Left forelimb (tissue), 1 donor: Measurements from ENCODE around the gene CEMIP2.
"Not testable (repeated sequence)": the region's sequence is repeated elsewhere in the genome, so short reads cannot be mapped to it uniquely, and the experiment has no call there.

Source experiments
- DNase-seq: peaks from one replicate; pipeline ENCODE4 v3.0.0-alpha.2; 2018; ENCODE audit warnings: low spot score

Gene CEMIP2

DNA sequence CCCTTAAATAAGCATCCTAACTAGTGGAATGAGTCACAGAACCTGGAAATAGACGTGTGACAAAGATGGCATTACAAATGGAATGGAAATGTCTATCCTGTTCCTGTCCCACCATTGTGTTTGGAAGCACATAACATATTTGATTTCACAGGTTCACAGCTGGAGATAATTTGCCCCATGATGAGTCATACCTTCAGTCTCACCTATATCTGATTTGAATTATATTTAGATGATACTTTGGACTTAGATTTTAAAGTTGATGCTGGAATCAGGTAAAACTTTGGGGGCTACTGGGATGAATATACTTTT, 92.5 kb downstream of the CEMIP2 start:
- DNase-seq, result no peak

DNA sequence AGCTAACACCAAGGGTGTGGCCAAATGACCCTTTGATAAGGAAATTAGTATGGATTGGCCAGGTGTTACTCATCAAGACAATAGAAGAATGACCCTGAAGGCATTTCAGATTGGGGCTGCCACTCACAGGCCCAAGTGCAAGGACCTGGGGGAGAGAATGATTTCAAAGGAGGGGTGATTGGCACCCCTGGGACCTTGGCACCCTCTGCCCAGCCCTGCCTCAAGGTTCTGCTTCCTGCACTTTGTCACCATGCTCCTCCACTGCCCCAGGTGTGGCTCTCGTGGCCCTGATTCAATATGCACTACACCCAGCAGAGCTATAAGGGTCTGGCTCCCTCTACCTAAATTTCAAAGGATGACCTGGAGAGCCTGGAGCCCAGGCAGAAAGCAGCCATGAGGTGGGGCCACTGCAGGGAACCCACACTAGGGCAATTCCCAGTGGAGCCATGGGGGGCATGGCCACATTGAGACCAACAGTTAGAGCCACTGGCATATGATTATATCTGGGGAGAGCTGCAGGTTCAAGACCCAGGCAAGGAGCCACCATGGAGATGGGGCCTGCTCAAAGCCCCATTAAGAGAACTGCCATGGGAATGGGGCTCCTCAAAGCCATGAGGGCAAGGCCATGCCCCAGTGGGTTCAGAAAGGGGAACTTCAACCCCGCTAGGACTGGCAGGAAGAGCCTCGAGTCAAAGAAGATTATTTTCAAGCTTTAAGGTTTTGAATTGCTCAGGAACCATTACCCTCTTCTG, 93.0 kb downstream of the CEMIP2 start:
- DNase-seq, result no peak

DNA sequence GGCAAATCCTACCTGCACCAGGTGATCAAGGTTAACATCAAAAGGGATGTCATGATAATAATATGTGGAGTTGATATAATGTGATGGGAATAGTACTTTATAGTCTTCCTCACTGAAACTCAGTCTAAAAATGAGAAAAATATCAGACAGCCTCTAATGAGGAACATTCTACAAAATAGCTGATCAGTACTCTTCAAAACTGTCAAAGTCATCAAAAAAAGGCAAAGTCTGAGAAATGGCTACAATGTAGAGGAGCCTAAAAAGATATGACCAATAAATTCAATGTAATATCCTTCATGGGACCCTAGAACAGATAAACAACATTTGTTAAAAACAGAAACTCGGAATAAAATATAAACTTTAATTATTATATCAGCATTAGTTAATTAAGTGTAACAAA, 95.7 kb downstream of the CEMIP2 start:
- no peak for DNase-seq

DNA sequence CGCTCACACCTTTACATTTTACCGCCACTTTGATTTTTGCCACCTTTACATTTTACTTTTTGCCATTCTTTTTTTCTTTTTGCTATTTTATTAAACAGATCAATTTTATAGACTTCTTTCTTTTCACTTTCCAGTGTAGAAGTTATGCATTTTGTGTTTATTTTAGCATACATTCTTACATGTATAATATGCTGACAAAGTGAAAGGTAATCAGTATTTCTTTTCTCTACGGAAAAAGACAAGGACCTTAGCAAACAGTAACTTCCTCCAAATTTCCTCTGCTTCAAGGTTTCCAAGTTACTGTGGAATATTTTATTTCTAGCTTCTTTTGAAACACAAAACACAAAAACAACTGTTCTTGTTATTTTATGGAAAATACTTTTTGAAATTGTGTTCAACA, 97.0 kb downstream of the CEMIP2 start:
- no peak for DNase-seq

DNA sequence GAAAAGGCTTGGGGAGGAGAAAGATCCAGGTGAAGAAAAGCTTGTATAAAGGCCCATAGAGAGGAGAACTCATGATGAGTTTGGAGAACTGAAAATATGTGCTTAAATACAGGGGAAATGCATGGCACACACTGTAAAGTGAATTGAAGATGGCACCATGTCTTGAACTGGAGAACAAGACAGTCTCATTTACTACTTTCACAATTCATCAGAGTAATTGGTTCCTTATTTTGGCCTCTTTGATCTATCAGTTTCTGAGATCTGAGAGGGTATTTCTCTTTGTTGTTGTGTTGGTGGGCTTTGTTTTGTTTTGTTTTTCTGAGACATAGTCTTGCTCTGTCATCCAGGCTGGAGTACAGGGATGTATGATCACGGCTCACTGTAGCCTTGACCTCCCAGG, 98.2 kb downstream of the CEMIP2 start:
- DNase-seq, result no peak

- no peak for DNase-seq
Measured at GRCh38 chr9:71669284-71669995, 98.9 kb downstream of the CEMIP2 start.

GRCh38 chr9:71668717-71669116, 99.6 kb downstream of the CEMIP2 start:
- DNase-seq, result no peak

DNA sequence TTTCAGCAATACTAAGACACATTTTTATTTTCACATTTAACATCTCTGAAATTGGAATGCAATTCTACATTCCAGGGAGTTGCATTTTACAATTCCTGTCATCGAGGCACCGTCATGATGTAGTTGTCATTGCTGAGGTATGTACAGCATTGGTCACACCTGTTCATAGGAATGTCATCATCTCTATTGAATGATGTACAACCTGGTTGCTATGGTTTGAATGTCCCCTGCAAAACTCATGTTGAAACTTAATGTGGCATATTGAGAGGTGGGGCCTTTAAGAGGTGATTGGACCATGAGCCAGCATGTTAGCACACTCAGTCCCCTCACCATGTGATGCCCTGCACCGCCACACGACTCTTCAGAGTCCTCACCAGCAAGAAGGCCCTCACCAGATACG, 103.1 kb downstream of the CEMIP2 start:
- no peak for DNase-seq

DNA sequence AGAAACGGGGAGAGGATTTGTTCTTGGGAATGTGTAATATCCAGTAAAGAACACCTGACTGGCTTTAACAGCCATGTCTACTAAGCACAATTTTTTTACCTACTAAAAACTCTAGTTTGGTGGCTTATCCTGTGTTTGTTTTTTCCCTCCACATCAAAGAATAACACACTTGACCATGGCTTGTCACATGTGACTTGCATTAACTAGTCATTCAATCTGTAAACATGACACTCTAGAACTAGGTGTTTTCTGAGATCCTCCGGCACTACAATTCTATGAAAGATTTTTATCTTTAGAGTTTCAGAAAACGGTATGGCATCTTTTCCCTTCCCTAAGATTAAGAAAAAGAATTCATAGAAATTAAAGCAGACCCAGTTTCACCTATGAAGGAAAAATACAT, 103.7 kb downstream of the CEMIP2 start:
- DNase-seq, result no peak

- DNase-seq, result no peak
Measured at GRCh38 chr9:71663931-71664459, 104.3 kb downstream of the CEMIP2 start.

- DNase-seq, result no peak
Measured at GRCh38 chr9:71663216-71663615, 105.1 kb downstream of the CEMIP2 start.

DNA sequence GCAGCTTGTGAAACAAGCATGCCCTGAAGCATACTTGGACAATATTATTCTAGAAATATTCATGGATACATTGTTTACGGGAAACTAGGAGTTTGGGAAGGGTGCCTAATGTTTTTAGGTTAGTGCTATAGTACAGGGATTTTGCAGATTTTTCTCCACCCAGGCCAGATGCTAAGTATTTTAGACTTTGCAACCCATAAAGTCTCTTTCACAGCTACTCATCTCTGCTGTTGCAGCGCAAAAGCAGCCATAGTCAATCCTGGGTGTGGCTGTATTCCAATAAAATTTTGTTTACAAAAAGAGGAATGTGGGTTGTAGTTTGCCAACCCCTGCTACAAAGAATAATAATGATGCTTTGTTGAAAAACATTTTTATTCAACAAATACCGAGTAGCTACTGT, 106.2 kb downstream of the CEMIP2 start:
- no peak for DNase-seq

DNA sequence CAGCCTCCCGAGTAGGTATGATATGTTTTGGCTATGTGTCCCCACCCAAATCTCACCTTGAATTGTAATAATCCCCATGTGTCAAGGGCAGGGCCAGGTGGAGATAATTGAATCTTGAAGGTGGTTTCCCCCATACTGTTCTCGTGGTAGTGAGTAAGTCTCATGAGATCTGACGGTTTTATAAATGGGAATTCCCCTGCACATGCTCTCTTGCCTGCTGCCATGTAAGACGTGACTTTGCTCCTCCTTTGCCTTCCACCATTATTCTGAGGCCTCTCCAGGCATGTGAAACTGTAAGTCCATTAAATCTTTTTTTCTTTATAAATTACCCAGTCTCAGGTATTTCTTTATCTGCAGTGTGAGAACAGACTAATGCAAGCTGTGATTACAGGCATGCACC, 111.0 kb downstream of the CEMIP2 start:
- not testable (repeated sequence) for DNase-seq

DNA sequence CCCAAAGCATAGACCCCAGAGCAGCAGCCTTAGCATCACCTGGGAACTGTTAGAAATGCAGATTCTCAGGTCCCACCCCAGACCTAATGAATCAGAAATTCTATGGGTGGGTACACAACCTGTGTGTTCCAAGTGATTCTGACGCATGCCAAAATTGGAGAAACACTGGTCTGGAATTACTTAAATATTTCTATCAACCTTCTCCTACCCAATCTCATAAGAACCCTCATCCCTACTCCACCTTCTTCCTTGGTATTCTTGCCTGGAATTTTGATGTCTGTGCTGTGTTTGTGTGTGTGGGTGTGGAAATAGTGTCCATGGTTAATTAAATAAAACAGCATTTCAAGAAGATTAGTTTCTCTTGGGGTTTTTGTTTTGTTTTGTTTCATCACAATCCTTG, 111.8 kb downstream of the CEMIP2 start:
- DNase-seq, result no peak

GRCh38 chr9:71655778-71656177, 112.5 kb downstream of the CEMIP2 start:
- DNase-seq, result no peak

- no peak for DNase-seq
Measured at GRCh38 chr9:71655141-71655540, 113.2 kb downstream of the CEMIP2 start.

DNA sequence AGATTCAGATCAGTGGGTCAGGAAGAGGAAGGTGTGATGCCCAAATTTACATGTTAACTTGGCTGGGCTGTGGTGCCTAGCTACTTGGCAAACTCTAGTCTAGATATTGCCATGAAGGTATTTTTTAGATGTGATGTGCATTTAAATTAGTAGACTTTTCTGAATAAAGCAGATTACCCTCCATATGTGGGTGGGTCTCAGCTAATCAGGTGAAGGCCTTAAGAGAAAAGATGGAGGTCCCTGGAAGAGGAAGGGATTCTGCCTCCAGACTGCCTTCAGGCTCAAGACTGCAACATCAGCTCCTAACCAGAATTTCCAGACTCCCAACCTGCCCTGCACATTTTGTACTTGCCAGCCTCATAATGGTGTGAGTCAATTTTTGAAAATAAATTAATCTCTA, 115.8 kb downstream of the CEMIP2 start:
- no peak for DNase-seq

DNA sequence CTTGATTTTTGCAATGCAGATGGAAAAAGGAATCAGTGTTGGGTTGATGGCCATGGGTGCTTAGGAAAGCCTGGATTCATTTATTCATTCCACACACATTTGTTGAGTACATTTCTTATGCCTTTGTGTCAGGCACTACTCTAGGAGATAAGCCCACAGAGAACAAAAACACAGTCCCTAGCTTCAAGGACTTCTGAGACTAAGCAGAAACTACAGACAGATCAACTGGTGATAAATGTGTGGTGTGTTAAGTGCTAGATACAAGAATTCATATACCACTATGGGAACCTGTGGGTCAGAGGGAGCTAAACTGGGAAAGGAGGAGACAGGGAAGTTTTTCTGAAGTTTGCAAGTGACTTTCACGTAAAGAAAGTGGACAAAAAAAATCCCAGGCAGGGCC, 119.9 kb downstream of the CEMIP2 start:
- no peak for DNase-seq

DNA sequence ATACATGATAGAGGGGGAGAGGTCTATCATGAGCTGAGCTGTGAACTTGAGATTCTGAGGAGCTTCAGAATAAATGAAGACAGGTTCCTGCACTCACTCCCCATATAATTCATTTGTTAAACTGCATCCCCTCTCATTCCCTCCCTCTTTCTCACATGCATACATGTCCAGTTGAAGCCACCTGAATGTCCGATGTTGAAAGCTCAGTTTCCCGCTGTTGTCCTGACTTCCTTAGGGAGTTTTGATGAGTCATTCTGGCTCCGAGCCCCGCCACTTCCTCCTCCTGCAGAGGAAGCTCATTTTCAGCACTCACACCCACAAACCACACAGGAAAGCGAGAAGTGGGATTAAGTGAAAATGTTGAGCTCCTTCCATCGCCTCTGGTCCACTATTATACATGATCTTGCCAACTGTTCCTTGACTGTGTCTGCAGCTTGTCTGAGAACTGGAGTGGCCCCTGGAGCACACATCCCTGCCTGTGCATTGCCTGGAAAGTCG, 121.2 kb downstream of the CEMIP2 start:
- DNase-seq, result peak; percentile 71

DNA sequence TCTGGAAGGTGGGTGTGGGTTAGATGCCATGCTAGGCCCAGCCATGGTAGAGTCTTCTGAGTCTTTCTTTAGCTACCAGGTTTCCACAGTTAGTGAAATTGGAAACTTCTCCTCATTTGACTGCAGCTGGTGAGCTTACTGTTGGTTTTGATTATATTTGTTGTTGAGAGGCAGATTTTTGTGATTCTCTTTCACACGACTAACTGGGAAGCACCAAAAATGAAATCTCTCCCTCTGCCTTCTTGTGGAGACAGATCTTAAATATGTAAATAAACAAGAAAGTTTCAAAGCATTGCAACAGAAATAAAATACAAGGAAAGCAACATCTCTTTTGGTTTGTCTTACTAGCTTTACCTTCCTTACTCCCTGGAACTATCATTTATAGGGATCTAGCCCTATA, 122.2 kb downstream of the CEMIP2 start:
- DNase-seq, result no peak

DNA sequence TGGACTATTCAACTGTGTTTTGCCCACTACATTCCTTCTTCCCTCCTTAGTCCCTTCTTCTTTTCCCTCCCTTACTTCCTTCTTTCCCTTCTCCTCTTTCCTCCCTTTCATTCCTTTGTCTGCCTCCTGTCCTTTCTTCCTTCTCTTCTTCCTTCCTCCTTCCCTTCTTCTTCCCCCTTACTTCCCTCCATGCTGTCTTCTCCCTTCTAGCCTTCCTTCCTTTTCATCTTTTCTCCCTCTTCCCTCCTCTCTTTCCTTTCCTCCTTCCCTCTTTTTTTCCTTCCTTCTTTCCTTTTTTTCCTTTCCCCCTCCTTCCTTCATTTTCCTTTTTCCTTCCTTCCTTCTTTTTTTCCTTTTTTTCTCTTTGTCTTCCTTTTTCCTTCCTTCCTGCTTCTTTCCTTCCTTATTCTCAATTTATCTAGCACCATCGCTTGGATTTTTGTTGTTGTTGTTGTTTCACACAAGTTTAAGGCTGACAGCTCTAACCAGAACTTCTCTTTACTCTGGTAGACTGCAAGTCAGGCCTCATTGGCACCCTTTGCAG, 123.4 kb downstream of the CEMIP2 start:
- no peak for DNase-seq

DNA sequence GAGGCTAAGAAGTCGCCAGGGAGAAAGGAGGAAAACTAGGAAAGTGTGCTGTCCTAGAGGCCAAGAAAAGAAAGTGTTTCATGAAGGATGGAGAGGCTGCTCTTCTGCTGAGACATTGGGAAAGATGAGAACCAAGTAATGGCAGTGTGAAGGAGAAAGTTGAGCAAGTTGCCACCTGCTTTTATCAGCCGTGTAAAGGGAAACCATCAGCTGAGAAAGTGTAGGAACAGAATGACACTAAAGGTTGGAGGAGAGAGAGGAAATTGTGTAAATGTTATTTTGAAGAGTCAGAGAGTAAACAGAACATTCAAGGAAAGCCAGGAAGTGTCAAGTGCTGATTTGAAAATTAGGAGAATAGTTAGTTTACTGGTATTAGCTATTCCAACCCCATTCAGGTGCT, 125.0 kb downstream of the CEMIP2 start:
- DNase-seq, result no peak

DNA sequence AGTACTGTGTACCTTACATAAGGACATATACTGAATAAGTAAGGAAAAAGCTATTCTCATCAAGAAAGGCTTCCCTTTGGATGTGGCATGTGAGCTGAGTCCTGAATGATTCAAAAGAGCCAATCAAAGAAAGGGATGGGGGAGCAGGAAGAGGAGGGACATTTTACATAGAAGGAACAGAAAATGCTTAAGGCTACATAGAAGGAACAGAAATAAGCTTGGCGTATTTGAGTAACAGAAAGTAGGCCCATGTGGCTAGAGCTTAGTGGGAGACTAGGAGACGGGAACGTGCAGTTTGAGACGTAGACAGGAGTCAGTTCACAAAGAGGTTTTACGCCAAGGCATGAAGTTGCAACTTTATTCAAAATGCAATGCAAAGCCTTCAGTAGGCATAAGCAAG, 126.3 kb downstream of the CEMIP2 start:
- DNase-seq, result no peak
